ENCODE results near the gene LRBA. TPM values are rescaled to one million over a fixed set of nuclear protein-coding genes. Genes with fewer than 3 reads are reported as not detected.

Gene LRBA
- total and polyA plus RNA-seq, 9 of the 15 experiments (the other 6 are each of a cell fraction or from before 2014, with no cell fraction given), result 24.2 to 88.7 (median 59.7) TPM

- no peak for TF ChIP-seq NCOA6 (IDR thresholded peaks at IDR 0.05)
- TF ChIP-seq BRCA1 (IDR thresholded peaks at IDR 0.05), result no peak
- no peak for TF ChIP-seq BRCA1 (CRISPR knock-in tag; IDR thresholded peaks at IDR 0.05)
- TF ChIP-seq MTA1 (IDR thresholded peaks at IDR 0.05; ENCODE audit: borderline replicate concordance), result no peak
- TF ChIP-seq MITF (IDR thresholded peaks at IDR 0.05), result no peak
- TF ChIP-seq ETV5 (CRISPR knock-in tag; IDR thresholded peaks at IDR 0.05; ENCODE audit: low read depth), result no peak
- no peak for TF ChIP-seq PCBP2 (IDR thresholded peaks at IDR 0.05; ENCODE audit: low read depth, low read length, poor library complexity, severe bottlenecking)
- no peak for TF ChIP-seq NFIX (CRISPR knock-in tag; IDR thresholded peaks at IDR 0.05; ENCODE audit: low read depth)
- TF ChIP-seq ZNF263 (CRISPR knock-in tag; IDR thresholded peaks at IDR 0.05; ENCODE audit: borderline replicate concordance), result no peak
- no peak for TF ChIP-seq MLX (CRISPR knock-in tag; conservative IDR thresholded peaks at IDR 0.05)
- peak; percentile 76 for TF ChIP-seq ARID1B (IDR thresholded peaks at IDR 0.05)
- peak; percentile 83 for TF ChIP-seq JUND (IDR thresholded peaks at IDR 0.05; ENCODE audit: borderline replicate concordance, low read depth, low read length)
- TF ChIP-seq JUND (tag; IDR thresholded peaks at IDR 0.05; ENCODE audit: borderline replicate concordance, low read depth, low read length), result peak; percentile 54; the same call in 1 of the 3 replicates
- TF ChIP-seq, protein P1, sequence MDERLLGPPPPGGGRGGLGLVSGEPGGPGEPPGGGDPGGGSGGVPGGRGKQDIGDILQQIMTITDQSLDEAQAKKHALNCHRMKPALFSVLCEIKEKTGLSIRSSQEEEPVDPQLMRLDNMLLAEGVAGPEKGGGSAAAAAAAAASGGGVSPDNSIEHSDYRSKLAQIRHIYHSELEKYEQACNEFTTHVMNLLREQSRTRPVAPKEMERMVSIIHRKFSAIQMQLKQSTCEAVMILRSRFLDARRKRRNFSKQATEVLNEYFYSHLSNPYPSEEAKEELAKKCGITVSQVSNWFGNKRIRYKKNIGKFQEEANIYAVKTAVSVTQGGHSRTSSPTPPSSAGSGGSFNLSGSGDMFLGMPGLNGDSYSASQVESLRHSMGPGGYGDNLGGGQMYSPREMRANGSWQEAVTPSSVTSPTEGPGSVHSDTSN (CRISPR knock-in tag; IDR thresholded peaks at IDR 0.05; ENCODE audit: low read depth), result no peak
- TF ChIP-seq, protein P1 (tag; conservative IDR thresholded peaks at IDR 0.05; ENCODE audit: low read depth), result no peak; the same call in 1 of the 2 replicates
- no peak for TF ChIP-seq RUNX1 (IDR thresholded peaks at IDR 0.05; ENCODE audit: low read depth)
- TF ChIP-seq GATAD2A (IDR thresholded peaks at IDR 0.05), result no peak
- TF ChIP-seq HIVEP1 (CRISPR knock-in tag; IDR thresholded peaks at IDR 0.05), result peak; percentile 85; the same call in 1 of the 2 replicates
- peak; percentile 93 for TF ChIP-seq KLF6 (CRISPR knock-in tag; IDR thresholded peaks at IDR 0.05; ENCODE audit: borderline replicate concordance)
- no peak for TF ChIP-seq XRCC3 (IDR thresholded peaks at IDR 0.05)
- no peak for TF ChIP-seq ZNF780A (CRISPR knock-in tag; IDR thresholded peaks at IDR 0.05)
- TF ChIP-seq MCM2 (IDR thresholded peaks at IDR 0.05; ENCODE audit: low read depth), result no peak
Observed at GRCh38 chr4:150316332-150317205, 698.5 kb downstream of the LRBA start (continued).

Measured in K562 (cell line).